PC-3 (cell line): ENCODE results near the gene BEND2. TPM values are rescaled to one million over a fixed set of nuclear protein-coding genes. Genes with fewer than 3 reads are reported as not detected.

Experiments used
- ATAC-seq: fragments of 200-7000 bp; cut with Tn5 transposase; 2 replicates; pipeline ENCODE4 v1.9.1; 2020; ENCODE audit warnings: mild to moderate bottlenecking, moderate library complexity
- BruUV-seq: library from RNA; stranded (reverse); fragments of 400-500 nt; replicated peaks from 2 replicates; lab custom pipeline; 2021; lab: Mats Ljungman, UMichigan
- CTCF ChIA-PET: fragments of 300-600 bp; sonication (Branson Sonifier 250); formaldehyde crosslinking; loops from one replicate; lab custom pipeline; 2022; ENCODE audit warnings: antibody characterized with exemption; lab: Charles Lee
- POLR2A ChIA-PET: fragments of 300-600 bp; sonication (Branson Sonifier 250); formaldehyde crosslinking; loops from one replicate; lab custom pipeline; 2022; ENCODE audit warnings: antibody characterized with exemption; ENCODE audit not compliant: unreplicated experiment; lab: Charles Lee
- DNase-seq: peaks from one replicate; pipeline ENCODE4 v3.0.0-alpha.2; 2015
- H2AFZ ChIP-seq: fragments of 300-600 bp; sonication (generic); 2 replicates; pipeline ENCODE4 v1.6.0; 2016; ENCODE audit warnings: antibody characterized with exemption, low read length
- H3F3A ChIP-seq: fragments of 300-600 bp; sonication (generic); one replicate; pipeline ENCODE4 v1.6.0; 2017; ENCODE audit warnings: antibody characterized with exemption, low read length, control low read depth, mild to moderate bottlenecking; ENCODE audit not compliant: unreplicated experiment
- H3K27ac ChIP-seq: fragments of 300-600 bp; sonication (generic); 2 replicates; pipeline ENCODE4 v1.5.1; 2016; ENCODE audit warnings: mild to moderate bottlenecking, low read length
- H3K27me3 ChIP-seq: fragments of 300-600 bp; sonication (generic); 2 replicates; pipeline ENCODE4 v1.6.1; 2016; ENCODE audit warnings: low read length, mixed read lengths
- H3K36me3 ChIP-seq: fragments of 300-600 bp; sonication (generic); 2 replicates; pipeline ENCODE4 v1.6.1; 2016; ENCODE audit warnings: low read depth, mixed run types, low read length, mixed read lengths
- H3K4me1 ChIP-seq: fragments of 300-600 bp; sonication (generic); 2 replicates; pipeline ENCODE4 v1.5.1; 2016; ENCODE audit warnings: low read length; ENCODE audit not compliant: insufficient read depth
- H3K4me2 ChIP-seq: fragments of 300-600 bp; sonication (generic); 2 replicates; pipeline ENCODE4 v1.6.0; 2016; ENCODE audit warnings: low read length
- H3K4me3 ChIP-seq: fragments of 300-600 bp; sonication (generic); 2 replicates; pipeline ENCODE4 v1.5.1; 2016; ENCODE audit warnings: mild to moderate bottlenecking, low read length, mixed read lengths
- H3K79me2 ChIP-seq: fragments of 300-600 bp; sonication (generic); 2 replicates; pipeline ENCODE4 v1.6.1; 2017; ENCODE audit warnings: low read length, mixed read lengths
- H3K9ac ChIP-seq: fragments of 300-600 bp; sonication (generic); 2 replicates; pipeline ENCODE4 v1.6.0; 2016; ENCODE audit warnings: mild to moderate bottlenecking, low read length
- H3K9me2 ChIP-seq: fragments of 300-600 bp; sonication (generic); replicated peaks from 2 replicates; pipeline ENCODE4 v1.6.1; 2016; ENCODE audit warnings: mixed run types, low read length, mixed read lengths
- H3K9me3 ChIP-seq: fragments of 300-600 bp; sonication (generic); 2 replicates; pipeline ENCODE4 v1.6.1; 2016; ENCODE audit warnings: low read length, mixed read lengths
- H4K20me1 ChIP-seq: fragments of 300-600 bp; sonication (generic); 2 replicates; pipeline ENCODE4 v1.6.1; 2016; ENCODE audit warnings: low read length, mixed read lengths
- CTCF ChIP-seq: fragments of 300-600 bp; sonication (generic); conservative IDR thresholded peaks from 2 replicates; pipeline ENCODE4 v1.5.1; 2017; ENCODE audit warnings: antibody characterized with exemption, low read depth, mild to moderate bottlenecking, low read length
- EZH2 ChIP-seq: fragments of 300-600 bp; sonication (generic); IDR thresholded peaks from one replicate; pipeline ENCODE4 v1.6.1; 2017; ENCODE audit warnings: antibody characterized with exemption, mild to moderate bottlenecking, low read length; ENCODE audit not compliant: unreplicated experiment
- EZH2phosphoT487 ChIP-seq: fragments of 300-600 bp; sonication (generic); IDR thresholded peaks from 2 replicates; pipeline ENCODE4 v1.6.1; 2018; ENCODE audit warnings: mild to moderate bottlenecking, antibody characterized with exemption, low read length, borderline replicate concordance
- intact Hi-C: fragments of 100-400 bp; cut with micrococcal nuclease; formaldehyde crosslinking; loops from 2 replicates; pipeline ENCODE4 v1.9.0; 2023
- total RNA-seq: library from RNA; depleted of rRNA; stranded (reverse); fragments of >200 nt; gene quantifications from 2 replicates; pipeline ENCODE4 v1.2.3, GENCODE V29; 2014

Gene BEND2
- total RNA-seq, 1 experiment from 2014 or later = not detected

DNA sequence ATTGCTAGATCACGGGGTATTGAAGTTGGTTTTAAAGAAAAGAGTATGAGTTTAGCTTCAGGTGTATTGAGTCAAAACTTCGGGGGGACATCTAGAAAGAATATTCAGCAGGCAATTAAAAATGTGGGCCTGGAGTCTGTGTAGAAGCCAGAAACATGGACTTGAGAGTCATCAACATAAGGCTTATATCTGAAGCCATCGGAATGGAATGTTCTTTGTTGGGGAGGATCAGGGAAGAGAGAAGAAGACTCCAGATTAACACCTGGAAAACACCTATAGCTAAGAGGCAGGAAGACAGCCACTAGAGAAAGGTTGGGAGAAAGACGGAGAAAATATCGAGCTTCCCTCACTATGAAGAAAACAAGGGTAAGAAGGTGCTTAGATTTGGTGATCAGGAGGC is 69.5 kb downstream of the BEND2 start:
- BruUV-seq = no TSS peak
- no peaks in the 10 kb centered on the region for H3K79me2 ChIP-seq
- no peaks in the 10 kb centered on the region for H3F3A ChIP-seq
- peaks cover 5% of the 10 kb centered on the region; the same call in 1 of the 2 replicates for H3K27me3 ChIP-seq
- H3K9ac ChIP-seq = no peak overlapping the region
- H4K20me1 ChIP-seq = no peaks in the 10 kb centered on the region
- ATAC-seq = no peak
- intact Hi-C loops = no loop called here
- no peaks in the 10 kb centered on the region for H3K9me2 ChIP-seq
- H3K4me1 ChIP-seq = no peaks in the 10 kb centered on the region
- DNase-seq = no peak
- ChIA-PET CTCF (no interaction called here), POLR2A (no interaction called here)
- H3K4me3 ChIP-seq = no peak overlapping the region
- H3K36me3 ChIP-seq = no peaks in the 10 kb centered on the region
- H2AFZ ChIP-seq = no peak overlapping the region
- no peaks in the 10 kb centered on the region for H3K9me3 ChIP-seq
- no peak overlapping the region for H3K27ac ChIP-seq
- H3K4me2 ChIP-seq = no peak overlapping the region
- TF ChIP-seq EZH2phosphoT487 (no peak), CTCF (no peak), EZH2 (no peak)

DNA sequence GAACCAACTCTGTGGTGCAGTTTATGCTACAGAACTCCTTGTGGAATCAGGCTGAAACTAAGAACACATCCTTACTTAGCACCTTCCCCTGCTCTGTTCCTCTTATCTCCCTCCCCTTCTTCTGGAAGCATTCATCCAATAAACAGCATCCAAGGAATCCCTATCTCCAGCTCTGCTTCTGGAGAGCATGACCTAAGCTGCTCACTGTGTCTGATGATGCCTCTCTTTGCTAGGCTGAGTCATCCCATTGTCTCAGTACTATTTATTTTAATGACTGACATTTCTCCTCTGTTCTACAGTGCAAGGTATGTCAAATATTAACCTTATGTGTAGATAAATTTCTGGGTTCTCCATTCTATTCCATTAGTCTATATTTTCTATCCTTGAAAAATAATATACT is 71.2 kb downstream of the BEND2 start:
- Histone ChIP-seq H3K4me2 (no peak overlapping the region), H3K27me3 (peaks cover 13% of the 10 kb centered on the region)
- ATAC-seq = no peak; the same call in 1 of the 2 replicates

More for the DNA sequence above, 71.2 kb downstream of the BEND2 start:
- POLR2A ChIA-PET = no interaction called here
- Histone ChIP-seq H4K20me1 (no peaks in the 10 kb centered on the region), H3K9me3 (no peaks in the 10 kb centered on the region), H3K79me2 (no peaks in the 10 kb centered on the region), H3K9ac (no peak overlapping the region), H3K4me3 (no peak overlapping the region), H3K36me3 (no peaks in the 10 kb centered on the region), H3K9me2 (no peaks in the 10 kb centered on the region), H2AFZ (no peak overlapping the region), H3F3A (no peaks in the 10 kb centered on the region), H3K27ac (no peak overlapping the region), H3K4me1 (no peaks in the 10 kb centered on the region)
- no peak for TF ChIP-seq EZH2
- no peak for TF ChIP-seq EZH2phosphoT487
- TF ChIP-seq CTCF = no peak
- peak; percentile 39 for DNase-seq
- CTCF ChIA-PET = no interaction called here
- no TSS peak for BruUV-seq
- intact Hi-C loops = no loop called here
